ENCODE results near the gene RUFY2.
A peak's percentile ranks its signal among the peaks of the same experiment; 100 is the strongest.

The RUFY2 gene

GRCh38 chr10:68406815-68407548 is at the start of gene RUFY2:
Gene RUFY2, minus strand, starts transcription at chr10:68407277. Its CDS starts 88 bp downstream, at chr10:68407189.
- DNase-seq (ENCODE audit: low spot score): peak; percentile 54

GRCh38 chr10:68449698-68450097 is 42.6 kb upstream of the RUFY2 start:
- peak; percentile 58 for DNase-seq (ENCODE audit: low spot score)

- DNase-seq (ENCODE audit: low spot score): no peak
Measured at GRCh38 chr10:68446179-68446578, 39.1 kb upstream of the RUFY2 start.

- no peak for DNase-seq (ENCODE audit: low spot score)
Measured at GRCh38 chr10:68442971-68443370, 35.9 kb upstream of the RUFY2 start.

GRCh38 chr10:68440898-68441297 is 33.8 kb upstream of the RUFY2 start:
- DNase-seq (ENCODE audit: low spot score): no peak

GRCh38 chr10:68435803-68436202 is 28.7 kb upstream of the RUFY2 start:
- DNase-seq (ENCODE audit: low spot score): no peak

- DNase-seq (ENCODE audit: low spot score): no peak
Measured at GRCh38 chr10:68434657-68435056, 27.6 kb upstream of the RUFY2 start.

- DNase-seq (ENCODE audit: low spot score): no peak
Measured at GRCh38 chr10:68428396-68429104, 21.5 kb upstream of the RUFY2 start.

- no peak for DNase-seq (ENCODE audit: low spot score)
Measured at GRCh38 chr10:68424454-68425014, 17.5 kb upstream of the RUFY2 start.

- DNase-seq (ENCODE audit: low spot score): no peak
Measured at GRCh38 chr10:68423522-68423921, 16.4 kb upstream of the RUFY2 start.

GRCh38 chr10:68419376-68419775 is 12.3 kb upstream of the RUFY2 start:
- no peak for DNase-seq (ENCODE audit: low spot score)

- DNase-seq (ENCODE audit: low spot score): no peak
Measured at GRCh38 chr10:68408898-68409518, 1.9 kb upstream of the RUFY2 start.

- DNase-seq (ENCODE audit: low spot score): peak; percentile 65
Measured at GRCh38 chr10:68406111-68406814, 814 bp downstream of the RUFY2 start.

- no peak for DNase-seq (ENCODE audit: low spot score)
Measured at GRCh38 chr10:68403701-68404100, 3.4 kb downstream of the RUFY2 start.

- DNase-seq (ENCODE audit: low spot score): no peak
Measured at GRCh38 chr10:68402276-68402675, 4.8 kb downstream of the RUFY2 start.

- DNase-seq (ENCODE audit: low spot score): no peak
Measured at GRCh38 chr10:68397005-68397404, 10.1 kb downstream of the RUFY2 start.

GRCh38 chr10:68385740-68386139 is 21.3 kb downstream of the RUFY2 start:
- DNase-seq (ENCODE audit: low spot score): no peak

GRCh38 chr10:68371604-68372003 is 35.5 kb downstream of the RUFY2 start:
- no peak for DNase-seq (ENCODE audit: low spot score)

GRCh38 chr10:68367121-68367520 is 40.0 kb downstream of the RUFY2 start:
- no peak for DNase-seq (ENCODE audit: low spot score)

- no peak for DNase-seq (ENCODE audit: low spot score)
Measured at GRCh38 chr10:68366600-68366999, 40.5 kb downstream of the RUFY2 start.

- DNase-seq (ENCODE audit: low spot score): no peak
Measured at GRCh38 chr10:68365611-68366010, 41.5 kb downstream of the RUFY2 start.

Data from pons (tissue), 1 donor.